Measurements from ENCODE around the gene SCTR.

- TF ChIP-seq PAX5 (IDR thresholded peaks at IDR 0.05; ENCODE audit: insufficient read depth, low read length, severe bottlenecking) (no peak), POLR2A (IDR thresholded peaks at IDR 0.05; ENCODE audit: low read depth, low read length) (no peak), POLR2AphosphoS5 (IDR thresholded peaks at IDR 0.05; ENCODE audit: low read depth, low read length) (no peak)
Measured at GRCh38 chr2:119407430-119408220, 116.7 kb downstream of the SCTR start.
